Nephron progenitor cell (in vitro differentiated cells): Measurements from ENCODE around the gene SMIM45.

Experiments used
- DNase-seq: peaks from one replicate; pipeline ENCODE4 v3.0.0; 2021
- H3K27ac Mint-ChIP-seq: 2 replicates; pipeline ENCODE4 v1.8.0; 2021; ENCODE audit warnings: mild to moderate bottlenecking, moderate library complexity, mixed read lengths
- H3K27me3 Mint-ChIP-seq: 2 replicates; pipeline ENCODE4 v1.8.0; 2021; ENCODE audit warnings: mild to moderate bottlenecking, low read depth, mixed read lengths; ENCODE audit not compliant: poor library complexity
- H3K36me3 Mint-ChIP-seq: 2 replicates; pipeline ENCODE4 v1.8.0; 2021; ENCODE audit warnings: low read depth, mixed read lengths
- H3K4me1 Mint-ChIP-seq: 2 replicates; pipeline ENCODE4 v1.8.0; 2021; ENCODE audit warnings: mixed read lengths
- H3K4me3 Mint-ChIP-seq: 2 replicates; pipeline ENCODE4 v1.8.0; 2021; ENCODE audit warnings: mild to moderate bottlenecking, moderate library complexity, mixed read lengths
- H3K9me3 Mint-ChIP-seq: 2 replicates; pipeline ENCODE4 v1.8.0; 2021; ENCODE audit warnings: mild to moderate bottlenecking, moderate library complexity, mixed read lengths
- CTCF ChIP-seq: fragments of 200-600 bp; sonication (generic); IDR thresholded peaks from 2 replicates; pipeline ENCODE4 v1.5.0; 2021; ENCODE audit warnings: antibody characterized with exemption

Gene SMIM45

GRCh38 chr22:41939981-41940831 is 11.7 kb upstream of the SMIM45 start:
- peaks cover 42% of the 10 kb centered on the region for H3K4me1 Mint-ChIP-seq
- no peak for DNase-seq
- TF ChIP-seq CTCF = no peak
- H3K4me3 Mint-ChIP-seq = no peak overlapping the region
- H3K9me3 Mint-ChIP-seq = no peaks in the 10 kb centered on the region
- H3K27me3 Mint-ChIP-seq = no peaks in the 10 kb centered on the region
- peaks cover 47% of the 10 kb centered on the region for H3K36me3 Mint-ChIP-seq
- peak overlapping the region; percentile 97 for H3K27ac Mint-ChIP-seq

- Mint-ChIP-seq H3K27ac (peak overlapping the region; percentile 97), H3K4me3 (no peak overlapping the region)
These were observed 10.9 kb upstream of the SMIM45 start for GRCh38 chr22:41940832-41941765.

GRCh38 chr22:41943661-41944209 is 8.2 kb upstream of the SMIM45 start:
- H3K27ac Mint-ChIP-seq = no peak overlapping the region
- peaks cover 2% of the 10 kb centered on the region for H3K27me3 Mint-ChIP-seq
- H3K4me3 Mint-ChIP-seq = no peak overlapping the region
- no peak for TF ChIP-seq CTCF
- no peaks in the 10 kb centered on the region for H3K9me3 Mint-ChIP-seq
- H3K36me3 Mint-ChIP-seq = peaks cover 48% of the 10 kb centered on the region
- DNase-seq = no peak
- H3K4me1 Mint-ChIP-seq = peaks cover 46% of the 10 kb centered on the region

More at GRCh38 chr22:41940832-41941765, 10.9 kb upstream of the SMIM45 start:
- Mint-ChIP-seq H3K9me3 (no peaks in the 10 kb centered on the region), H3K4me1 (peaks cover 47% of the 10 kb centered on the region), H3K27me3 (peaks cover 2% of the 10 kb centered on the region), H3K36me3 (peaks cover 51% of the 10 kb centered on the region)
- peak; percentile 86 for TF ChIP-seq CTCF
- peak; percentile 86 for DNase-seq

GRCh38 chr22:41946629-41947423 is 5.1 kb upstream of the SMIM45 start, which contains the start of gene CENPM:
CENPM (minus strand) TSS chr22:41947152; CDS start chr22:41947076, 76 bp downstream.
- H3K4me1 Mint-ChIP-seq = peaks cover 52% of the 10 kb centered on the region
- H3K4me3 Mint-ChIP-seq = peak within 1 kb of the TSS; percentile 82
- peaks cover 2% of the 10 kb centered on the region for H3K27me3 Mint-ChIP-seq
- peak; percentile 96 for DNase-seq
- H3K27ac Mint-ChIP-seq = peak within 1 kb of the TSS; percentile 83
- H3K9me3 Mint-ChIP-seq = no peaks in the 10 kb centered on the region
- TF ChIP-seq CTCF = no peak
- H3K36me3 Mint-ChIP-seq = peaks cover 25% of the 10 kb centered on the region

GRCh38 chr22:41947424-41948080 is 4.4 kb upstream of the SMIM45 start:
- peaks cover 2% of the 10 kb centered on the region for H3K27me3 Mint-ChIP-seq
- peaks cover 22% of the 10 kb centered on the region for H3K36me3 Mint-ChIP-seq
- peak overlapping the region; percentile 16 for H3K27ac Mint-ChIP-seq
- no peaks in the 10 kb centered on the region for H3K9me3 Mint-ChIP-seq
- peaks cover 54% of the 10 kb centered on the region for H3K4me1 Mint-ChIP-seq
- no peak for TF ChIP-seq CTCF
- H3K4me3 Mint-ChIP-seq = peak overlapping the region; percentile 77
- DNase-seq = no peak
